Adrenal gland (tissue), 19 donors: ENCODE data around the gene WWTR1. TPM values are rescaled to one million over a fixed set of nuclear protein-coding genes. Genes with fewer than 3 reads are reported as not detected.

Source experiments
- DNase-seq, 7 donors: peaks; one replicate each; pipeline ENCODE4 v3.0.0-alpha.2; 2019 to 2020
- H3K27ac ChIP-seq, 5 donors: fragments of 200-600 bp; sonication (generic) in 4 of 5; 1 replicate in 3 of 5; 2 replicates in 2 of 5; pipeline versions ENCODE4 v1.5.1 to v1.8.0; 2016 to 2020; ENCODE audit warnings: mild to moderate bottlenecking in 1 of 5
- H3K27me3 ChIP-seq: fragments of 200-600 bp; 2 replicates; pipeline ENCODE4 v1.8.0; 2021
- H3K36me3 ChIP-seq, 2 donors: fragments of 200-600 bp; replicated peaks in 1 of 2; 1 replicate in 1 of 2; 2 replicates in 1 of 2; pipeline versions ENCODE4 v1.5.1 to v1.8.0; 2018 to 2022
- H3K4me1 ChIP-seq, 2 donors: fragments of 200-600 bp; replicated peaks in 1 of 2; 1 replicate in 1 of 2; 2 replicates in 1 of 2; pipeline versions ENCODE4 v1.5.1 to v1.8.0; 2018 to 2021
- H3K4me3 ChIP-seq, 4 donors: fragments of 200-600 bp; sonication (generic) in 3 of 4; one replicate each; pipeline ENCODE4 v1.5.1; 2016 to 2018
- H3K9me3 ChIP-seq, 3 donors: fragments of 200-600 bp; sonication (generic) in 1 of 3; replicated peaks in 1 of 3; 1 replicate in 2 of 3; 2 replicates in 1 of 3; pipeline versions ENCODE4 v1.5.1 to v1.8.0; 2016 to 2021
- CTCF ChIP-seq, 6 experiments: fragments of 450-650 bp in 4 of 6; fragments of 200-600 bp in 2 of 6; sonication (generic) in 1 of 6; IDR thresholded peaks; 1 replicate in 5 of 6; 2 replicates in 1 of 6; pipeline versions ENCODE4 v1.5.1 to v1.8.0; 2016 to 2021; ENCODE audit warnings: antibody characterized with exemption in 6 of 6, mild to moderate bottlenecking in 2 of 6, moderate library complexity in 1 of 6
- POLR2A ChIP-seq, 2 donors: fragments of 450-650 bp; IDR thresholded peaks; one replicate each; pipeline ENCODE4 v1.6.1; 2017; ENCODE audit warnings: antibody characterized with exemption in 2 of 2, mild to moderate bottlenecking in 2 of 2, moderate library complexity in 1 of 2
- WGBS, 4 donors: extraction: QIAGEN DNeasy Blood & Tissue Kit in 2 of 4; methylation state at CpG; one replicate each; pipeline versions ENCODE4 v1.1.5 to v1.1.7; 2013 to 2017; 5-methylcytosine and 5-hydroxymethylcytosine counted together
- intact Hi-C, 2 donors: fragments of 100-400 bp; cut with DNase I; formaldehyde crosslinking; loops; one replicate each; pipeline versions ENCODE4 v1.14.1 to v1.15.0; 2022 to 2023
- long read RNA-seq, 10 donors: library from polyadenylated mRNA in 3 of 10; unstranded in 2 of 10; stranded (forward) in 1 of 10; transcript quantifications; one replicate each; pipeline ENCODE4 v2.0.0 and lab custom pipeline, GENCODE V29; 2021 to 2026
- polyA plus RNA-seq, 3 donors: library from polyadenylated mRNA; stranded (reverse); fragments of 200-250 nt in 2 of 3; fragments of 350-450 nt in 1 of 3; fragmentation: Illumina TruSeq in 1 of 3; extraction: RNeasy Lipid Tissue Mini Kit (QIAGEN cat#74804) in 1 of 3; gene quantifications; one replicate each; pipeline ENCODE4 v1.2.3, GENCODE V29; 2013 to 2014
- total RNA-seq, 9 donors: library from RNA; depleted of rRNA in 4 of 9; stranded (reverse); fragments of >200 nt in 4 of 9; fragments of 120-200 nt in 1 of 9; fragmentation: NEBNext Ultra II Directional in 1 of 9; extraction: Animal tissue kit (Norgen Biotek cat#: 25700) in 1 of 9; gene quantifications; one replicate each; pipeline versions ENCODE4 v1.1.0 to v1.2.4, GENCODE V29; 2013 to 2023
- donor health status: healthy with polysubstance abuse.
- donor health status: Bipolar disorder and iron deficiency.
- donor health status: DM: yes; HTN: yes; CAD: no.
- donor health status: DM: no; HTN: no; CAD: no.
- donor health status: DM: no; HTN: no; CAD: no.
- donor health status: DM: yes; HTN: yes; CAD: no.

Gene WWTR1
- total RNA-seq (10 to 100 TPM; 26.7 to 56.2 (median 41.2) TPM), polyA plus RNA-seq (10 to 100 TPM; 11.9 to 33.0 (median 17.2) TPM)
- long read RNA-seq, donor 1, transcript WWTR1-201 (7 exons, 2,103 nt) = major isoform, 9 of 21 reads
- long read RNA-seq, donor 1, partial matches to known transcripts = 10 of 21 reads
- long read RNA-seq, donor 1, other reads (novel, unspliced or antisense) = 0 of 21 reads
- long read RNA-seq, donor 2, transcript WWTR1-201 (7 exons, 2,103 nt) = major isoform, 13 of 20 reads
- long read RNA-seq, donor 2, partial matches to known transcripts = 7 of 20 reads
- long read RNA-seq, donor 2, other reads (novel, unspliced or antisense) = 0 of 20 reads
- long read RNA-seq, donor 3, transcript WWTR1-201 (7 exons, 2,103 nt) = major isoform, 8 of 29 reads
- long read RNA-seq, donor 3, partial matches to known transcripts = 18 of 29 reads
- long read RNA-seq, donor 3, other reads (novel, unspliced or antisense) = 0 of 29 reads
- long read RNA-seq, donor 4, partial matches to known transcripts = 4 of 10 reads
- long read RNA-seq, donor 4, other reads (novel, unspliced or antisense) = 4 of 10 reads
- long read RNA-seq, donor 5, transcript WWTR1-201 (7 exons, 2,103 nt) = major isoform, 15 of 29 reads
- long read RNA-seq, donor 5, partial matches to known transcripts = 11 of 29 reads
- long read RNA-seq, donor 5, other reads (novel, unspliced or antisense) = 3 of 29 reads
- long read RNA-seq, donor 6, partial matches to known transcripts = 8 of 18 reads
- long read RNA-seq, donor 6, other reads (novel, unspliced or antisense) = 7 of 18 reads
- long read RNA-seq, donor 7, partial matches to known transcripts = 0 of 4 reads
- long read RNA-seq, donor 7, other reads (novel, unspliced or antisense) = 0 of 4 reads
- long read RNA-seq, donor 8, transcript WWTR1-201 (7 exons, 2,103 nt) = major isoform, 23 of 36 reads
- long read RNA-seq, donor 8, partial matches to known transcripts = 13 of 36 reads
- long read RNA-seq, donor 8, other reads (novel, unspliced or antisense) = 0 of 36 reads
- long read RNA-seq, donor 9, transcript WWTR1-201 (7 exons, 2,103 nt) = major isoform, 9 of 10 reads
- long read RNA-seq, donor 9, partial matches to known transcripts = 0 of 10 reads
- long read RNA-seq, donor 9, other reads (novel, unspliced or antisense) = 0 of 10 reads
- long read RNA-seq, donor 10, partial matches to known transcripts = 0 of 4 reads
- long read RNA-seq, donor 10, other reads (novel, unspliced or antisense) = 0 of 4 reads

DNA sequence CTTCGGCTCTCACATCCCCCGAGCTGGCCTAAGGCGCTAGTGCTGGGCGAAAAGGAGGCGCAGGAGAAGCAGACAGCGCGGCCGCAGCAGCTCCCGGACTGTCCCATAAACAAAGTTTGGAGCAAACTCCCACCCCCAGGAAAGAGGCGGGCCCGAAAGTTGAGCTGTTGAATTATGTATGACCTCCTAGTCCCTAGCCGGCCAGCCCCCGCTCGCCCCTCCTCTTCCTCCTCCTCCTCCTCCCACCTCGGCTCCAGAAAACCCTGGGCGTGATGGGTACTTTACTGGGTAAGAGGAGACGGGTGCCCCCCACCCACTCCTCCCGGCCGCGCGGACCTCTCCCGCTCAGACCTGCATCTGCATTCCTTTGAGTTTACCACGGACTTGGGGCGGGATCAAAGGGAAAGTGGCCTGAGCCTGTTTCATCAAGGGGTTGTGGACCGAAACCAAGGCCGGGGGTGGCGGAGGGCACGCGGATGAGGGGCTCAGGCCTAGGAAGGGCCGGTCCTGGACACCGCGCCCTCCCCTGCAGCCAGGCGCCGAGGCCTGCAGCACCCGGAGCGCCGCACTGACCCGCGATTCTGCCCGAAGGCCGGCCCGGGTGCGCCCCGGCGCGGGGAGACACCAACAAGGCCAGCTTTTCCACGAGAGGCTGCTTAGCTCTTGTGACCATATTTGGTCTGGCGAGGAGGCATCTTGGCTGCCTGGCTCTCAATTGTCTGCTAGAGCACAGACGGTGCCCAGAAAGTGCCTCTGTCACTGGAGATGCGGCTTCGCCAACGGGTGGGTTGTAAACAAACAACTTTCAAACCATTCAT, at the start of gene WWTR1:
WWTR1 (minus strand) TSS at position 100 of the 818 bp plus-strand sequence. CDS start 719 bp downstream, outside the sequence.
- Histone ChIP-seq H3K36me3 (no peaks in the 10 kb centered on the region), H3K27me3 (no peaks in the 10 kb centered on the region), H3K4me1 (peaks cover 13 to 42% of the 10 kb centered on the region in 2 donors), H3K27ac (peak within 1 kb of the TSS; percentile 84 to 98 (median 90)), H3K9me3 (no peaks in the 10 kb centered on the region), H3K4me3 (peak within 1 kb of the TSS; percentile 31 to 85 (median 61))
- peak; percentile 91 to 97 (median 95) for DNase-seq
- intact Hi-C loops = loop anchor here in 1 of 2 donors (10.0 kb wide), 1 partner anchor 63 kb away; no protein-coding TSS in a partner anchor
- TF ChIP-seq CTCF (IDR thresholded peaks at IDR 0.05) = peak in 3 of 6 experiments; percentile 7 to 19 (median 18)
- TF ChIP-seq POLR2A (IDR thresholded peaks at IDR 0.05) = peak; percentile 58 to 98
- 0 to 1% (median 0%) methylated on average over 14 to 52 of the region's 52 CpGs for WGBS, 4 donors

DNA sequence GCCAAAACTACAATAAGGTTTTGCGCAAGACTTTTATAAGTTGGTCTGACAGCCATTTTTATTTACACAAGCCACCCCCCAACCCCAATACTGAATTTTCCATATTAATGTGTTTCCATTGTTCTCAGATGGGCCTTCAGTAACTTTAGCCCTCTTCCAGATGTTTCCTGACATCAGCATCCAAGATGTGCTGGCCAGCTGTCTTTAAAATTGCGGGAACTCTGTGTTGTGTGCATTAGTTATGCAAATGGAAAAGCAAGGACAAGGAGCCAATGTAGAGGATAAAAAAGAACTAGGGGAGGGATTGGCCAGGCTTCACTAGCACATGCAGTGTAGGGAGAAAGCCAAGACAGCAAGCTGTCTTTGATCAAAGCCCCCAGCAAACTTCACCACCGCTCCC, 49.1 kb upstream of the WWTR1 start:
- Histone ChIP-seq H3K27ac (no peak overlapping the region), H3K4me1 (no peaks in the 10 kb centered on the region), H3K36me3 (no peaks in the 10 kb centered on the region), H3K9me3 (no peaks in the 10 kb centered on the region), H3K4me3 (no peak overlapping the region), H3K27me3 (no peaks in the 10 kb centered on the region)
- no peak for TF ChIP-seq CTCF (IDR thresholded peaks at IDR 0.05)
- TF ChIP-seq POLR2A (IDR thresholded peaks at IDR 0.05) = no peak
- no peak for DNase-seq
- 76 to 87% (median 86%) methylated on average over 3 of the region's 3 CpGs for WGBS, 4 donors
- intact Hi-C loops = no loop called here

GRCh38 chr3:149705416-149705815, 47.6 kb upstream of the WWTR1 start:
- H3K36me3 ChIP-seq = no peaks in the 10 kb centered on the region
- no peak overlapping the region for H3K4me3 ChIP-seq
- intact Hi-C loops = no loop called here
- TF ChIP-seq CTCF (IDR thresholded peaks at IDR 0.05) = no peak
- TF ChIP-seq POLR2A (IDR thresholded peaks at IDR 0.05) = no peak
- H3K27ac ChIP-seq = no peak overlapping the region
- no peaks in the 10 kb centered on the region for H3K9me3 ChIP-seq
- H3K4me1 ChIP-seq = no peaks in the 10 kb centered on the region
- no peak for DNase-seq
- no peaks in the 10 kb centered on the region for H3K27me3 ChIP-seq
